Brain microvascular endothelial cell (primary cell): Measurements from ENCODE around the gene LPXN.

ENCODE experiments used
- DNase-seq: peaks from one replicate; pipeline ENCODE4 v3.0.0-alpha.2; 2020
- H3K27ac ChIP-seq: fragments of 250-450 bp; sonication (Bioruptor Pico); 2 replicates; pipeline ENCODE4 v1.5.1; 2020; ENCODE audit warnings: mild to moderate bottlenecking, moderate library complexity
- H3K27me3 ChIP-seq: fragments of 250-450 bp; sonication (Bioruptor Pico); replicated peaks from 2 replicates; pipeline ENCODE4 v1.5.1; 2020; ENCODE audit warnings: mild to moderate bottlenecking
- H3K36me3 ChIP-seq: fragments of 250-450 bp; sonication (Bioruptor Pico); replicated peaks from 2 replicates; pipeline ENCODE4 v1.5.1; 2020; ENCODE audit warnings: mild to moderate bottlenecking
- H3K4me3 ChIP-seq: 2 replicates; pipeline ENCODE4 v1.5.1; 2011; ENCODE audit warnings: low read depth, mild to moderate bottlenecking, control low read depth, low read length, moderate library complexity
- in situ Hi-C: cut with HindIII; loops from 2 replicates; pipeline ENCODE4 v1.10.0; 2017; ENCODE audit warnings: low sequenced_read_pairs, low pct_ligation_motif_present
- TF ChIP-seq, protein P1 (sequence below): IDR thresholded peaks from 2 replicates; pipeline ENCODE4 v1.5.1; 2011; ENCODE audit warnings: low read depth, mild to moderate bottlenecking, moderate library complexity, low read length, control low read depth, inconsistent platforms; ENCODE audit errors: missing control alignments

The LPXN gene

DNA sequence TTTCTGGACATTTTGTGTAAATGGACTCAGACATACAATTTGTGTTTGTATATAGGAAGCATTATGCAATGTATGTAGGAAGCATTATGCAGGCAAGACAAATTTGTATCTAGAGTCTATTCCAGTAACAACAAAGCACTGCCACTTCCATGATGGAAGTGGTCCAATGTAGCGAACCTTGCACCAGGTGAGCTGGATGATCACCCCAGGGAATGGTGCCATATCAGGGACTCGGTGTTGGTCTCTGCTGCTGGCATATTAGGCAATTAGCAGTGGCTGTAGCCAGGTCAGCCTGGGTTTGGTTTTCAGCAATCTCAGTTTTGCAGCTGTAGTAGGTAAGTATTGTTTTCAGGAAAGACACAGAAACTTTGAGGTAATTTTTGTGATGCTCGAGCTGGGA lies 16.0 kb upstream of the LPXN start:
- Histone ChIP-seq H3K36me3 (peaks cover 3% of the 10 kb centered on the region), H3K4me3 (no peak overlapping the region), H3K27ac (no peak overlapping the region), H3K27me3 (no peaks in the 10 kb centered on the region)
- TF ChIP-seq, protein P1, sequence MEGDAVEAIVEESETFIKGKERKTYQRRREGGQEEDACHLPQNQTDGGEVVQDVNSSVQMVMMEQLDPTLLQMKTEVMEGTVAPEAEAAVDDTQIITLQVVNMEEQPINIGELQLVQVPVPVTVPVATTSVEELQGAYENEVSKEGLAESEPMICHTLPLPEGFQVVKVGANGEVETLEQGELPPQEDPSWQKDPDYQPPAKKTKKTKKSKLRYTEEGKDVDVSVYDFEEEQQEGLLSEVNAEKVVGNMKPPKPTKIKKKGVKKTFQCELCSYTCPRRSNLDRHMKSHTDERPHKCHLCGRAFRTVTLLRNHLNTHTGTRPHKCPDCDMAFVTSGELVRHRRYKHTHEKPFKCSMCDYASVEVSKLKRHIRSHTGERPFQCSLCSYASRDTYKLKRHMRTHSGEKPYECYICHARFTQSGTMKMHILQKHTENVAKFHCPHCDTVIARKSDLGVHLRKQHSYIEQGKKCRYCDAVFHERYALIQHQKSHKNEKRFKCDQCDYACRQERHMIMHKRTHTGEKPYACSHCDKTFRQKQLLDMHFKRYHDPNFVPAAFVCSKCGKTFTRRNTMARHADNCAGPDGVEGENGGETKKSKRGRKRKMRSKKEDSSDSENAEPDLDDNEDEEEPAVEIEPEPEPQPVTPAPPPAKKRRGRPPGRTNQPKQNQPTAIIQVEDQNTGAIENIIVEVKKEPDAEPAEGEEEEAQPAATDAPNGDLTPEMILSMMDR, result no peak
- no peak for DNase-seq
- in situ Hi-C loops, result no loop called here

DNA sequence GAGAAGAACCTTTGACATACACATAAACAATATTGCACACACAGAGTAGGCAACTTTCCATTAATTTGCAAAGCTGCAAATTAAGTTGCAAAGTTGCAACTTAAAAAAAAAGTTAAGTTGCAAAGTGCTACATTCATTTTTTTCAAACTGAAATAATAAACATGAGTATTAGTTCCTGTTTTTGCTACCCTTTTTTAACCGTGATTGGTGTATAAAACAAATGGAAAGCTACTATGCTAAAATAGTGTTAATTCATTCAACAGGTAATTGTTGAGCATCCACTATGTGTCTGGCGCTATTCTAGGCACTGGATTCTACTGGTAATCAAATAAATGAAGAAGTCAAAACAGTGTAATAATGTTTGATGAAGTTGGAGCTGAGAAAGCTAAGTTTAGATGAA lies 11.3 kb upstream of the LPXN start:
- in situ Hi-C loops, result no loop called here
- no peak overlapping the region for H3K4me3 ChIP-seq
- DNase-seq, result no peak
- H3K27ac ChIP-seq, result no peak overlapping the region
- no peaks in the 10 kb centered on the region for H3K27me3 ChIP-seq
- no peaks in the 10 kb centered on the region for H3K36me3 ChIP-seq
- TF ChIP-seq, protein P1, result no peak

DNA sequence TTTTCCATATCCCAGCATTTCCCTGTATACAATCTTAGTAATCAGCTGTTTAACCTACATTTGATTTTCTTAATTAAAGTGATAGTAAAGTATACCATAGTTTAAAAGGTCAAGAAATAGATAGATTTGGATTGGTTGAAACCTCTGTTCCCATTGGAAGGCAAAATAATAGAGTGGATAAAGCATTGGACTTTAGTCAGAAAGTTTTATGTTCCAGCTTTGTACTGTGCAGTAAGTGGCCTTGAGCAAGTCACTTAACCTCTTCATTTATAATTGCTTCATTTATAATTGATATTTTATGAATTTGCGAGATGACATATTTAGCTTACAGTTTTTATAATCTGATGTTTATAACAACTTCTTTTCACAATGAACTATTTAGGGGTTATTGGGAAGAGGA lies 6.8 kb upstream of the LPXN start:
- in situ Hi-C loops, result no loop called here
- no peak overlapping the region for H3K27ac ChIP-seq
- no peak overlapping the region for H3K4me3 ChIP-seq
- no peaks in the 10 kb centered on the region for H3K27me3 ChIP-seq
- TF ChIP-seq, protein P1, result no peak
- no peaks in the 10 kb centered on the region for H3K36me3 ChIP-seq
- DNase-seq, result no peak

DNA sequence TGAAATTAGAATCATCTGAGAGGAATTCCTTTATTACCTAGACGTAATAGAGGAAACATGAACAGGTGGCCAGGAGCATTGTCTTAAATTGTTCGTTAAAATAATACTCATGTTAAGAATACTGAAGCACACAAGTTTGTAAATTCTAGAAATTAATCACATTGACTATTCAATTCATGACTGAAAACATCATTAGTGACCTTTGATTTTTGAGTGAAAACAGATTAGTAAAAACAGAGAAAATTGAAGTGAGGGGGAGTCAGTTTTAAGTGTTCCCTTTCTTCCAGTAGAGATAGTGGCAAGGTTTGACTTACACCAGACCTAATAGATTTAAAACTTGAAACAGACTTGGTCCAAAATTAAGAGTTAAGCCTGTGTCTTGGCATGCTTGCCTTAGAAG lies 4.7 kb upstream of the LPXN start:
- no peak for DNase-seq
- Histone ChIP-seq H3K36me3 (no peaks in the 10 kb centered on the region), H3K4me3 (peak overlapping the region; percentile 90), H3K27me3 (no peaks in the 10 kb centered on the region), H3K27ac (peak overlapping the region; percentile 97)
- TF ChIP-seq, protein P1, result no peak
- in situ Hi-C loops, result no loop called here

DNA sequence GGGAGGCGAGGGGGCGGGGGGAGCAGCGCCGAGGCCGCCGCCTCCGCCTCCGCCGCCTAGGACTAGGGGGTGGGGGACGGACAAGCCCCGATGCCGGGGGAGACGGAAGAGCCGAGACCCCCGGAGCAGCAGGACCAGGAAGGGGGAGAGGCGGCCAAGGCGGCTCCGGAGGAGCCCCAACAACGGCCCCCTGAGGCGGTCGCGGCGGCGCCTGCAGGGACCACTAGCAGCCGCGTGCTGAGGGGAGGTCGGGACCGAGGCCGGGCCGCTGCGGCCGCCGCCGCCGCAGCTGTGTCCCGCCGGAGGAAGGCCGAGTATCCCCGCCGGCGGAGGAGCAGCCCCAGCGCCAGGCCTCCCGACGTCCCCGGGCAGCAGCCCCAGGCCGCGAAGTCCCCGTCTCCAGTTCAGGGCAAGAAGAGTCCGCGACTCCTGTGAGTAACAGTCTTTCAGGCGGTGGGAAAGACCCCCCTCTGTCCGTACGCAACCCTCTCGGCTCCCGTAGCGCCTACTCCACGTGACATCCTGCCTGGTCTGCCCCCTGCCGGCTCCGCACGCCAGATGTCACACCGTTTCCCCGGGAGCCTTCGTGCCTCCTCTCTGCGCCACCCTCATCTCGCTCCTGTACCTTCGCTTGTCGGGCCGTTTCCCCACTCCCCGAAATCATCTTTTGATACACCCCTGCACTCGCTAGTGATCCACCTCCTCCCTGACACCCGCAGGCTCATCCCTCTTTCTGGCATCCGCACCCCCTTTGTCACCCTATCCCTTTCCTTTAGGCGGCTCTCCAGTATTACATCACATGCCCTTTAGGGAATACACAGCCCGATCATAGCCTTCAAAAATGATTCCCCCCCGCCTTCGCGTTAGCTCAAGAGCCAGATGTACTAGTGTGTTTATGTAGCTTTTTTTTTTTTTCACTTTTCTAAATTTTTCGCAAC lies 3.8 kb upstream of the LPXN start:
- H3K27me3 ChIP-seq, result no peaks in the 10 kb centered on the region
- H3K4me3 ChIP-seq, result peak overlapping the region; percentile 90
- in situ Hi-C loops, result no loop called here
- H3K36me3 ChIP-seq, result no peaks in the 10 kb centered on the region
- peak overlapping the region; percentile 97 for H3K27ac ChIP-seq
- peak; percentile 85 for DNase-seq
- TF ChIP-seq, protein P1, result peak; percentile 89
